Caki2 (cell line): ENCODE results near the gene MTHFR. TPM values are rescaled to one million over a fixed set of nuclear protein-coding genes. Genes with fewer than 3 reads are reported as not detected.

ENCODE experiments used
- DNase-seq: peaks from one replicate; pipeline ENCODE4 v3.0.0-alpha.2; 2015; ENCODE audit warnings: low read depth
- in situ Hi-C: cut with HindIII; loops from 2 replicates; pipeline ENCODE4 v1.10.0; 2016; ENCODE audit warnings: low sequenced_read_pairs, low pct_unique_long_range_greater_than_20kb, mixed read lengths
- total RNA-seq: library from RNA; depleted of rRNA; stranded (reverse); fragments of >200 nt; shearing (Covaris generic); gene quantifications from 2 replicates; pipeline ENCODE4 v1.2.3, GENCODE V29; 2014; ENCODE audit warnings: low replicate concordance

The MTHFR gene
- total RNA-seq, 1 experiment from 2014 or later: 12.0 TPM

DNA sequence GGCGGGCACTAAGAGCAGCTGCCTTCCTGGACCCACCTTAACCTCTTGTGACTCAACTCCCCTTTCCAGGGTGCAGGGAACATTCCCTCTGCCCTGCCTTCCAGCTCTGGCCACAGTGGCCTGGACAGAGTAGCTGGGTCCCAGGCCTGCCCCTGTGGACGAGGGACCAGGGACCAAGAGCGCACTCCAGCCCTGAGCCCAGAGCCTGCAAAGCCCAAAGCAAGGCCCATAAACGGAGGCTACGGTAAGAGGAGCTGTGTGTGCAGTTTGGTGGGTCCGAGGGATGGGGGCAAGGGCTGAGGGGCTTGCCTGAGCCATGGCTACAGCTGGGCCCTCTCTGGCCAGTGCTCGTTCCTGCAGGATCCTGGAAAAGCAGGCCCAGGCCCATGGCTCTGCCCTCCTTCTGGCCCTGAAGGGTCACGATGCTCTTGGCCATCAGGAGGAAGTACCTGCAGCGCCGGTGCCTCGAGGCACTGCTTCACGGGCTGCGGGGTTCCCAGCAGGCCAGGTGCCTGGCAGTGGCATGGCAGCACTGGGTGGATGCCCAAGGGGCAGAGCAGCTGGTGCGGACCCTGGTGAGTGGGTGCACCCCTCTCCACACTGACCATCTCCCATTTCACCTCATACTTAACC lies 17.8 kb downstream of the MTHFR start:
- no peak for DNase-seq
- in situ Hi-C loops: no loop called here

DNA sequence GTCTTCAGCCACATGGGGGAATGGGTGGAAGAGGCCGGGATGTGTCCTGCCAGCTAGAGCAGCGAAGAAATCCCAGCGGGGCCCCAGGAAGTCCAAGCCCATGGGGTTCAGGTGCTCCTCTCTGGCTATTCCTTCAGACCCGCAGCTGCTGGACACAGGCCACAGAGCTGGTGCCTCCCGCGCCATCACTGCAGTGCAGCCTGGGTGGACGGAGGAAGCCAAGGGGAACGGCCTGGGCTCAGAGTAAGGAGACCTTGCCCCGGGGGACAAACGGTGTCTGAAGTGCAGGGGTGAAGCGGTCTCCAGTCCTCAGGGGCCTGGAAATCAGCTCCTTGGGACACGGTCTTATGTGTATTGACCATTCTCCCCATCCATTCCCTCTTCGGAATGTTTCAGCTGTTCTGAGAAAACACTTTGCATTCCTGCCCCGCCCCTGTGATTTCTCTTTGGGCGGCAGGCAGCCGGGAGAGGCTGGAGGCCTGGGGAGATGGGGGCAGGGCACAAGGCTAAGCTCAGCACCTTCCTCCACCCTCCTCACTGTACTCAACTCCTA lies 18.4 kb downstream of the MTHFR start:
- peak; percentile 68 for DNase-seq

DNA sequence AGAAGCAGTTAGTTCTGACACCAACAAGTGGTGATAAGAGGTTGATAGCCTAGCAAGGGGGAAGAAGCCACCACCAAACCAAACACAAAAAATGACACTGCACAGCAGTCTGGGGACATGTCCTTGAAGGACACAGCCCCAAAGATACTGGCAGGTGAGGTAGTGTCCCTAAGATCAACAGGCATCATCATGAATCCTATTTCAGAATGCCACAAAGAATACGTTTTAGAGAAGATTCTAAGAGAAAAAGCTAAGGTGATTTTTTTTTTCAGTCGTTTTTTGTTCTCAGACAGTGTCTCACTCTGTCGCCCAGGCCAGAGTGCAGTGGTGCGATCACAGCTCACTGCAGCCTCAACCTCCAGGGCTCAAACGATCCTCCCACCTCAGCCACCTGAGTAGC lies 19.6 kb downstream of the MTHFR start:
- in situ Hi-C loops: no loop called here
- no peak for DNase-seq

More for the DNA sequence above, 18.4 kb downstream of the MTHFR start:
- in situ Hi-C loops: no loop called here

DNA sequence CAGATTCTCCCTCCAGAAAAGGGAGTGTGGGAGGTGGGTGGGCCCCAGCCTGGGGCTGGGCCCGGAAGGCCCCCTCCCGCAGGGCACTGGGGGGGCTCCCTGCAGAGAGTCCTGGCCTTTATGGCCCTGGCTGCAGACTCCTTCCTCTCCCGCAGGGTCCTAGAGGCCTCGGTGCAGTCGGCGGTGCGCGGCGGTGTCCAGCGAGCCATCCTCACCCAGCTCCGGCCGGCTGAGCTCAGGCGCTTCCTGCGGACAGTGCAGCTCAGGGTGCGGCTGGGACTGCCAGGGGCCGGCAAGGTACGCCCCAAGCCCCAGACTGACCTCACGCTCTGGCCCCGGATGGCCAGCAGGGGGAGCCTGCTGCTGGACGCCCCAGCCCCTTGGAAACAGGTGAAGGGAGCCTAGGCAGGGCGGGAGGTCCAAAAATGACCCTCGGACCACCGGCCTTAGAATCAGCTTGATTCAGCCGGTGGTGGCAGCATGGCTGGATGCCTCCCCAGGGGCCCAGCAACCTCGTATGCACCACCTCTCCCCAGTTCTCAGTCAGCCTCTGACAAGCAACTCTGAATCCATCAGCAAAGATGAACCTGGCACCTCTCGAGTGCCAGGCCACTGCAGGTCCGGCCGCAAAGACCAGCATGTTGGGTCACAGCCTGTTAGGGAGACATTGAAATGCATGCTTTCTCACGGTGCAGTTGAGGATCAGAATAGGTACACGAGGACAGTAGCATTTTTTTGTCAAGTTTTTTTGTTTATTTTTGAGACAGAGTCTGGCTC lies 20.6 kb downstream of the MTHFR start:
- DNase-seq: peak; percentile 73
- in situ Hi-C loops: no loop called here

DNA sequence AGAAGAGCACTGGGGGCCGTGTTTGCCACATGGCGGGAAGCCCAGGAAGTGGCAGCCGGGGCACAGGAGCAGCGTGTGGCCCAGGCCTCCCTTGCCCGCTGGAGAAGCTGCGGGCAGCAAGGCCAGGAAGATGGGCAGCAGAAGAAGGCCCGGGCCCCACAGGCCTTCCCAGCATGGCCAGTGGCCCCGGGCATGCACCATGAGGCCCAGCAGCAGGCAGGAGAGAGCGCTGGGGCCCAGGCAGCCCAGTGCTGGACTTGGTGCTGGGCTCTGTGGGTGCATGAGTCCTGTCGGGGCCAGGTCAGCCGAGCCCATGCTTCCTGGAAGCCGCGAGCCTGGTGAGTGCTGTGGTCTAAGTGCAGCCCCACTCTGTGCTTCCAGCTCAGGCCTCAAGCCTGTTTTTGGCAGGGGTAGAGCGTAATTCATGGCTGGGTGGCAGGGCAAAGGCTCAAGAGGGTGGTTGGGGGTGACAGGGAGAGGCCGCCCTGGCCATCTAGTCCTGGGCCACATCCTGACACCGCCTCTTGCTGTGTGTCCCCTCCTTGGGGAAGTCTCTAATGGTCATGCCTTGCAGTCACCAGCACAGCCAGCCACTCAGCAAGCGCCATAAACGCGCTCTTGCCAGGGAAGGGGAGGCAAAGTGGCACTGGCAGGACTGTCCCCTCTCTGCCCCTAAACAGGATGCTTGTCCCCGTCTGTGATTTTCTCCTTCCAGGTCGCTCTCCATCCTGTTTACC lies 21.3 kb downstream of the MTHFR start:
- no peak for DNase-seq
- in situ Hi-C loops: no loop called here

DNA sequence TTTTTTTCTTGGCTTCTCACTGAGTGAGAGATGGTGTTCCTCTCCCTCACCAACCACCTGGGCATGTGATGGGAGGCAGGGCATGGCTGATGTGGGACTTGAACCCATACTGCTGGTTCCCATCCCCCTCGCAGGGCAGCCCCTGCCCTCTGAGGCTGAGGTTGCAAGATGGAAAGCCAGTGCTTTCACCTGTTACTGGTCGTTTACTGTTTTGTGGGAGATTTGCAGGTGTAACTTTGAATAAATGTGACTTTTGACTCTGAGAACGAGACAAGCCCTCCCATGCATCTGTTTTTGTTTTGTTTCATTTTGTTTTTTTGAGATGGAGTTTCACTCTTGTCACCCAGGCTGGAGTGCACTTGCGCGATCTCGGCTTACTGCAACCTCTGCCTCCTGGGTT lies 22.2 kb downstream of the MTHFR start:
- no peak for DNase-seq
- in situ Hi-C loops: no loop called here

DNA sequence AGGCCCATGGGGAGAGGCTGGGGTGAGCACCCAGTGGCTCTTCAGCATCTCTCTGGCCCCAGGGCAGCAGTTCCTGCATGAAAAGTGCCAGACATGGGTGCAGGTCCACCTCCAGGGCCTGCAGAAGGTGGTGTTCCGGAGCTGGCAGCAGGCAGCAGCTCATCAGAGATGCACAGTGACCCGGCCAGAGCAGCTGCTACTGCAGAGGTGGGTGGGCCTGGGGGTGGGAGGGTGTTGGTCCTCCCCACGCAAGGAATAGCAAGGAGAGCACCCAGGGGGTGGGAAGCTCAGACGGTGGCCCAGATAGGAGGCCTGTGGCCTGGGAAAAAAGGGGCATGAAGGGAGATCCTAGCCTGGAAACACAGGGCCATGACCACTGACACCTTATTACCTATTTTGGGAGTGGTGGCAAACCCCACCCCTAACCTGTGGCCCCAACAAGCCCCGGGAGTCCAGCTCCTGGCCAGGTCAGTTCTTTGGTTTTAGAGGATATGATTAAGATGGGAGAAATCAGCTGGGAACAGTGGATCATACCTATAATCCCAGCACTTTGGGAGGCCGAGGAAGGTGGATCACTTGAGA lies 23.5 kb downstream of the MTHFR start:
- in situ Hi-C loops: no loop called here

DNA sequence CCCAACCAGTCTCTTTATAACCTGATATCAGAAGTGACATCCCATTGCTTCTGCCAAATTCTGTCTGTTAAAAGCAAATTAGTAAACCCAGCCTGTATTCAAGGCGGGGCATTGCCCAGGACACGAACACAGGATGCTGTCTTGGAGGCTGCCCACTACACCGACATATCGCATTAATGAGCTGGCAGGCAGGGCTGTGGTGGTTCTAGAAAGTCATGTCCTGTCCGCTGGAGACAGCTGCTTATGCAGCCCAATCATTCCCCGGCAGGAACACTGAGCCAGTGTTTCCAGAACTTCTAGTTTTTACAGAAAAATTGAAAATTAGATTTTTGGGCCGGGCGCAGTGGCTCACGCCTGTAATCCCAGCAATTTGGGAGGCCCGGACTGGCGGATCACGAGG lies 24.5 kb downstream of the MTHFR start:
- no peak for DNase-seq
- in situ Hi-C loops: no loop called here

More for the DNA sequence above, 23.5 kb downstream of the MTHFR start:
- DNase-seq: no peak

DNA sequence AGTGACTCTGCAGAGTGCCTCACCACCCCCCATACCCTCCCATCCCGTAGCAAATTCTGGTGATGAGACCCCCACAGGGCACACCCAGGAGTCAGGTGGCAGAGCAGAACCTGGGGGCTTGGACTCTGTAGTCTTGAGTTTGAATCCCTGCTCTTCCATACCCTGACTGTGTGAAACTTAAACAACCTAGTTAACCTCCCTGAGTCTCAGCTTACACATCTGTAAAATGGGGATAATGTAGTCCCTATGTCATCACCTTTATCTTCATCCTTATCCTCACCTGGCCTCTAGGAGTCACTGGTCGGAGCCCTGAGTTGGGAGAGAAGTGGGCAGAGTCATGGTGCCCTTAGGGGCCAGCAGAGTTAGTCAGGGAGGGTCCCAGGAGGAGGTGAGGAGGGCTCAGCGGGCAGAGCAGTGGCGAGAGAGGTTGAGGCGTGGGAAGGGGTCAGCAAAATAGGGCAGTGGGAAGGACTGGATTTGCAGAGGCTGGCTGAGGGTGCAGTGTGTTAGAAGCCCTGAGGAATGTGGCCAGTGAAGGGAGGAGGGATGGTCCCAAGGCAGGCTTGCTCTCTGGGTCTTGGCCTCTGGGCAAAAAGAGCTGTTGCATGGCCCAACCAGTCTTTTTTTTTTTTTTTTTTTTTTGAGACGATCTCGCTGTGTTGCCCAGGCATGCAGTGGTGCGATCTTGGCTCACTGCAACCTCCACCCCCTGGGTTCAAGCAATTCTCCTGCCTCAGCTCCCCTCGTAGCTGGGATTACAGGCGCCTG lies 25.2 kb downstream of the MTHFR start:
- in situ Hi-C loops: no loop called here
- DNase-seq: no peak

DNA sequence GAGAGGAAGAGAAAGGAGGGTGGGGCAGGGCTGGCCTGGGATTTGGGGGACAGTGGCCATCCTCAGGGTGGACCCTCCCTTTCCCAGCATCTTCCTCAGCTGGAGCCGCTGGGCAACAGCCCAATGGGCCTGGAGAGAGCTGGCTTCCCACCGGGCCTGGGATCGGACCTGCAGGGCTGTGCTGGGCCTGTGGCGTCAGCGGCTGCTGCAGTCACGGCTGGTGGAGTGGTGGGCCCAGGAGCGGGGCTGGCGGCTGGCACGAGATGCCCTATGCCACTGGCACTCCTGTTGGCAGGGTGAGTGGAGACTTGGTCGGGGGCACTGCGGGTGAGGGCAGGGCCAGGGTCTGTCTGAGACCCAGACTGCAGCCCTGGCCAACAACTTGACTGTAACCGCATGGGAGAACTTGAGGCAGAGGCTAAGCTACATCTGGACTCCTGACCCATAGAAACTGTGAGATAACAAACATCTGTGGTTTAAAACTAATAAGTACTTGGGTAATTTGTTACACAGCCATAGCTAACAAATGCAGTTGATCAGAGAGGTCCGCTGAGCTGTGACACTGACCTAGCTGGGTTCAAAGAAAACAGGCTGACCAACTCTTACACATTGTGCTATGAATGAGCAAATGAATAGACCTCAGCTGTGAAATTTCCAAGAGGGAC lies 25.9 kb downstream of the MTHFR start:
- in situ Hi-C loops: no loop called here
- DNase-seq: no peak

DNA sequence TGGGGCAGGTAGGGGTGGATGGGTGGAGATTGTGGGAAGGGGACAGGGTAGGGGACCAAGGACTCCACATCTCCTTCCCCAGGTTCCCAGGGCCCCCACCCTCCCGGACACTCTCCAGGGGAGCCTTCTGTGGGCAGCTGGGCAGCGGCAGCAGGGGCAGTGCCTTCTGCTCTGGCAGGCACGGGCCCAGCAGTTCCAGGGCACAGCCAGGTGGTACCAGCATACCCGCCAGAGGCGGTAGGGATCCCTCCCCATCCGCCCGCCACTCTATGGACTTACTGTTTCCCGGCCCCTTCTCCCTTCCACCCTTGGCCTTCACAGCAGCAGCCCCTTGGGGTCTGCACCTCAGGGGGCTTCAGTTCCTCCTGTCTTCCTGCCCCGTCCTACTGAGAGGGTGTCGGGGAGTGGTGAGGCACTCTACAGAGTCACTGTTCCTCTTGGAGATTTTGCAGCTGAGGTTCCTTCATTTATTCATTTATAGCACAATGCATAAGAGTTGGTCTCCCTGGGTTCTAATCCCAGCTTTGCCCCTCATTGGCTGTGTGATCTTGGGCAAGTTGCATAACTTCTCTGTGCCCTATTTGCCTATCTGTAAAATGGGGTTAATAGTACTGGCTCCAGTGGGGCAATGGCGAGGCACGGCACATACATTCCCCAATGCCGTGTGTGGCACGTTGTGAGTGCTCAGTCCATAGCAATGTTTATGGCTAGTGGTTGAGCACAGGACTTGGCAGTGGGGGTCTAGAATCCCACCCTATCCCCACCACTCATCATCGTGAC lies 26.7 kb downstream of the MTHFR start:
- DNase-seq: no peak
- in situ Hi-C loops: no loop called here

DNA sequence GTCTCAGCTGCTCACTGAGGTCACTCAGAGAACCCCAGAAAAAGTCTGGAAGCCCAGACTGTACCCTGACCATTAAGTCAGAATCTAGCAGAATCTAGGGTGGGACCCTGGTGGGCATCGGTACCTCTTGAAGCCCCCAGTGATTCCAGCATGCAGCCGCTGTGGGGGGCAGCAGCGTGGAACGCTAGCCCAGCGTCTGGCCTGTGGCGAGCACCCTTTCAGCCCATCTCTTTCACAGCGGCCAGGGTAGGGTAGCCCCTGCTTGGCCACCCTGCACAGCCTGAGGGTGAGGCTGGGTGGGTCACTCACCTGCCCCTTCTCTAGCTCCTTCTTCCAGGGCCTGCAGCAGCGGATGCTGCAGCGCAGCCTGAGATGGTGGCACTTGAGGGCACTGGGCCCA lies 27.4 kb downstream of the MTHFR start:
- DNase-seq: no peak
- in situ Hi-C loops: no loop called here

DNA sequence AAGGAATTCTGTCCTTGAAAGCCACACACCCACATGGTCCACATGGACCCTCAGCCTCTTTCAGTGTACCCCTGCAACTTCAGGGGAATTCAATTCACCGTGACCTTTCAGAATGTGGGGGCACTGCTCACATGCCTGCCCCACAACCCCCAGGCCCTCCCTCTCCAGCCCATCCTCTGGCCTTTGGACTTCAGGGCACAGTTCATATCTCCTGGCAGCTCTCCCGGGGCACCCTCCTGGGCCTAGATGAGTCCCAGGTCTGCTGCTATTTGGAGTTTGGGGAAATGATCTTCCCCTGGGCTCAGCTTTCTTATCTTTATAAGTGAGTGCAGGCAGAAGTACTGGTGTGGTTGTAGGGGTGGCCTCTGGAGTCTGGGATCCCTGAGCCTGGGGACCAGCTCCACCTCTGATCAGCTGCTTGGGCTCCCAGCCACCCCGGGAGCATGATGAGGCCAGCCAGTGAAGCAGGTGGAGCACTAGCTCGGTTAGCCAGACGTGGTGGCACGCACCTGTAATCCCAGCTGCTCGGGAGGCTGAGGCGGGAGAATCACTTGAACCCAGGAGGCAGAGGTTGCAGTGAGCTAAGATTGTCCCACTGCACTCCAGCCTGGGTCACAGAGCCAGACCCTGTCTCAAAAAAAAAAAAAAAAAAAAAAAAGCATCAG lies 28.0 kb downstream of the MTHFR start:
- DNase-seq: no peak
- in situ Hi-C loops: no loop called here

DNA sequence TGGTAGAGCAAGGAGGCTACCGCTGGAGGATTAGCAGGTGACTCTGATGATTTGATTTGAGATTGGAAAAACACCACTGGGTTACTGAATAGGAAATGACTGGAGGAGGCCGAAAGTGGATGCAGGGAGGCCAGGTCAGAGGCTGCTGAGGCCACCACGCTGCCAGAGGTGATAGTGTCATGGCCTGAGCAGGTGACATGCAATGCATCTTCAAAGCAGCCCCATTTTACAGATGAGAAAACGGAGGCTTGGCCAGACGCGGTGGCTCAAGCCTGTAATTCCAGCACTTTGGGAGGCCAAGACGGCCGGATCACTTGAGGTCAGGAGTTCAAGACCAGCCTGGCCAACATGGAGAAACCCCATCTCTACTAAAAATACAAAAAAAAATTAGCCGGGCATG lies 31.0 kb downstream of the MTHFR start:
- no peak for DNase-seq
- in situ Hi-C loops: no loop called here

DNA sequence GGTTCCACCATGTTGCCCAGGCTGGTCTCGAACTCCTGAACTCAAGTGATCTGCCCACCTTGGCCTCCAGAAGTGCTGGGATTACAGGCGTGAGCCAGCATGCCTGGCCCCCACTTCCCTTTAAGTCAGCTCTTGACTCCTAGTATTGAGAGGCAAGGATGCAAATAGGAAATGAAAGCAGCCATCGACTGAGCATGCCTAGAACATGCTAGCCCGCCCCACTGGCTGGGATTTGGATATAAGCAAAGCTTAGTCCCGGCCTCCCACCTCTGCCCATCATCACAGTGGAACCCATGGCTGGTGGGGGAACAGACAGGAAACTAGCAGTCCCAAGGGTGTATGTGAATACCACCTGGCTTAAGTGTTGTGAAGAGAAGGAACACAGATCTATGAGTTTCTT lies 33.3 kb downstream of the MTHFR start:
- no peak for DNase-seq
- in situ Hi-C loops: no loop called here

DNA sequence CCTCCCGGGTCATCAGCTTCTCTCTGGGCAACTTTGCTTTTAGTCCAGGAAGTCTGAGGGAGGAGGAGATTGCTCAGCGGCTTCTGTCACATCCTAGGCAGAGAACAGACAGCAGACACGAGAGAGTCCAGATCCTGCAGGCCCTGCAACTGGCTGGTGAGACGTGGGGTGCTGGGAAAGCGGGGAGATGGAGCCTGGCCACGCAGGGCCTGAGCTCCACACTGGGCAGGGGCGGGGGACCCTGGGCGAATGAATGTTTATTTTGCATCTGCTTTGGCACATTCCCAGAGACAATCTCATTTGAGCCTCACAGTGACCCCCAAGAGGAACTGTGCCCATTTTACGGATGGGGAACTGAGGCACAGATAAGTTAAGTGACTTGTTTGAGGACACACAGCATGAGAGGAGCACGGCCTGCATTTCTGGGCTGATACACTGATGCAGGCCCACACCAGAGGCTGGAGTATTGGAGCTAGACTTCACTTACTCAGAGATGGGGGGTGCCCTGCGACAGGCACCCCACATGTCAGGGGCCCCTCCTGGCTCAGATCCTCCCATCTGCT lies 34.2 kb downstream of the MTHFR start:
- DNase-seq: no peak
- in situ Hi-C loops: no loop called here
